AG09319 (cell line): ENCODE results near the gene WNT8A.

Experiments
- DNase-seq: peaks from one replicate; pipeline ENCODE4 v3.0.0-alpha.2; 2010; ENCODE audit warnings: low read depth; ENCODE audit errors: extremely low read depth
- CTCF ChIP-seq: IDR thresholded peaks from 2 replicates; pipeline ENCODE4 v1.5.1; 2011; ENCODE audit warnings: low read depth, mild to moderate bottlenecking, inconsistent platforms, low read length, moderate library complexity

The WNT8A gene

DNA sequence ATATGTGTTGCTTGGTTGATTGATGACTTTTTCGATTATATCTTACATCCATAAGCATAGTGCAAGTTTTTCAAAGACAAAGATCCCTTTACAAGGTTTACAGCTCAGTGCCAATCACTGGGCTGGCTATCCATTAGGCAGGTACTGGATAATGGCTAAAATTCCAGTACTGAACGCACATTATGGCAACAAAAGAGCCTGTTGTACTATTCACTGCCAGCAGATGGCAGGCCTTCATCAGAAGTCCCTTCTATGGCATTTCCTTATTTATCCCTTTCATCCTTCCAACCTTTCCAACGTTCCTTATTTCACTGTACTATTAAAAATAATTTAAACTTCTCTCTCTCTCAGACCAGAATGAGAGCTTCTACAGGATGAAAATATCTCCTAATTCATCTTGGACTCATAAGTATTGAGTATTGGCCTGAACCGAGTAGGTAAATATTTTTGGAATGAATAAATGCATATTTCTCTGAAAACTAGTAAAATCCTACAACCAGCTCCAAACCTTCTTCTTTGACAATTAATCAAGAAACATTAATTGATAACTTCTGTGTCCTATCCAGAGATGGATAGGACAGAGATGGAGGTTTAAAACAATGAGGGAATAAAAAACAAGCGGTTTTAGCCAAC lies 6.7 kb upstream of the WNT8A start:
- TF ChIP-seq CTCF, result peak; percentile 86
- DNase-seq, result peak; percentile 29

DNA sequence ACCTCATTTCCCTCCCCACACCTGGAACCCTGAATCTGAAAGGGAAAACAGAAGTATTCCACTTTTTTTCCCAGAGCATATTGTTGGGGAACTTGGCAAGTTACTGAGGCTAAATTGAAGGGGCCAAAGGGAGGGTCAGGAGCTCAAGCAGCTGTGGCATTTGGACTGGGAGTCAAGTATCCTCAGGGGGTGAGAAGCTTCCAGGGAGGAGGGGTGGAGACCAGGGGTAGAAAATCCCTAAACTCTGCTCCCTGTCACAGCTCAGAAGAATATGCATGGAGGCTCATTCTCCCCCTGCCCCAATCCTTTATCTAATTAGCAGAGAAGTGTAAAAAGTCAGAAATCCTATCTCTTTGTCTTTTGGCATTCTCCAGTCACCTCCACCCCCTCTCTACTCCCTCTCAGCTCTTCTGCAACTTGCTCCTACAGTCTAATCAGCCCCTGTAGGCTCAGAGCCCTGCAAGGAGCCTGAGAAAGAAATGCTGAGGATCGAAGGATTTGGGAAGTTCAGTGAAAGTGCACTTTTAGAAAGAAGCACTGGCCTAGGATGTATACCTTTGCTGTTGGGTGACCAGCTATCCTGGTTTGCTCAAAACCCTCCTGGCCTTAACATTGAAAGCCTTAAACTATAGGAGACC lies 5.7 kb upstream of the WNT8A start:
- no peak for TF ChIP-seq CTCF
- no peak for DNase-seq

GRCh38 chr5:138082033-138082432 lies 1.8 kb upstream of the WNT8A start:
- DNase-seq, result no peak
- TF ChIP-seq CTCF, result no peak

DNA sequence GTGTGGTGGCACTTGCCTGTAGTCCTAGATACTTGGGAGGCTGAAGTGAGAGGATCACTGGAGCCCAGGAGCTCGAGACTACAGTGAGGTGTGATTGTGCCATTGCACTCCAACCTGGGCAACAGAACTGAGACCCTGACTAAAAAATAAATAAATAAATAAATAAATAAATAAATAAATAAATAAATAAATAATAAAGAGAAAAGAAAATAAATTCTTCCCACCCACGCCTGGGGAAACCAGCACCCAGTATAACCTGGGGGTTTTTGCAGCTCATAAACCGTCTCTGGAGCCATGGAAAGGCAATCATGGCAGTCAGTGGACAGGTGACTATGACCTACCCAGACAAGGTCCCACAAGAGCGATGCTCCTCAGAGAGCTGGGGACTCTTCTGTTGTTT lies 7.9 kb downstream of the WNT8A start:
- DNase-seq, result no peak

DNA sequence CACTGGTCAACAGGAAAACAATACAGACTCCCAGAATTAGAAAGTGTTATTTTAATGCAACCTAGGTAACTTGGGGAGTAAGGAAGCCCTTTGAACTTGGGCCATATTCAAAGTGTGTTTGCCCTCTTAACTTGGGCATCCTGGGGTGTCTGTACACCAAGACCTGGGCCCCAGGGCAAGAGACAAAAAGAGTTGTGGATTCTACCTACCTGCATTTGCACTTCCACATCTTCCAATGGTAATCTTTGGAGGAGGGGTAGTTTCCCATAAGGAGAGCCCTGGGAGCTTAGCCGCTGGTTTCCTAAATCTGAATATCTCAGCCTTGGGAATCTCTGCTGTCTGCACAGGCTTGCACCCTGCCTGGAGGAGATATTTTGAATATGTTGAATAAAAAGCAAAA lies 8.5 kb downstream of the WNT8A start:
- DNase-seq, result no peak
- no peak for TF ChIP-seq CTCF

More for the DNA sequence above, 7.9 kb downstream of the WNT8A start:
- TF ChIP-seq CTCF, result no peak

- DNase-seq, result no peak
- no peak for TF ChIP-seq CTCF
Observed at GRCh38 chr5:138093036-138093435, 9.2 kb downstream of the WNT8A start.

DNA sequence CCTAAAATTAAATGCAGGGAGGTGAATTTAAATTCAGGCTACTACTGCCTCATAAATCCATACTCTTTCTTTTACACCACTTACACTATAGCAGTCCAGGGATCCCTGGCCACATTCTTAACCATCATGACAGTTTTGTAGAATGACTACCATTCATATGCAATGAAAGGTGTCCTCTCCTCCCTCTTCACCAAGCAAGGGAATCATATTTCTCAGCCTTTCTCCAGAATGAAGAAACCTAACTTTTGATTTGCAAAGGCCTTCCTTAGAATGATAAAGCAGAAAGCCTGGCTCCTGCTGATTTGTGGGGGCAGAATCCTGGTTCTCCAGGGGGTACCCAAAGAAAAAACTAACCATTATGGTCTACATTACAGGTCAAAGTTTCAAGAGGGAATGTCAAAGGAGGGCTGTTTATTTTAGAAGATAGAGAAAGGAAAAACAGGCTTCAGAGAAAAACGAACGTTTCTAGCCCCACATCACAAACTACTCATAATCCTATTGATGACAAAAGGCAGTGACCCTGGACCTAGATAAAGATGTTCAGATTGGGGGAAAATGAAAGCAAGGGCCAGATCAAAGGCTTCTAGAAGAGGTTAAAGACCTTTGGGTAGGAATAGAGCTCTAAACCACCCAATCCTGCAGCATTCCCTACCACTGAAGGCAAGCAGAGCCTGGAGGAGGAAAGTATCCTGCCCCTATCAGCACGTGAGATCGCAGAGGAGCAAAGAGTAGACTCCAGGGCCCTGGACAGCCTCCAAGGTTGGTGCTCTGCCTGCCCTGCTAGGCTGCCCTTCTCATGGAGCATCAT lies 11.5 kb downstream of the WNT8A start:
- TF ChIP-seq CTCF, result no peak
- no peak for DNase-seq
